Left ventricle myocardium inferior (tissue), 1 donor: Measurements from ENCODE around the gene GPC6. TPM values are rescaled to one million over a fixed set of nuclear protein-coding genes. Genes with fewer than 3 reads are reported as not detected.

Experiments used
- DNase-seq: peaks from one replicate; pipeline ENCODE4 v3.0.0-alpha.2; 2020
- H3K27ac ChIP-seq: fragments of 200-600 bp; replicated peaks from 2 replicates; pipeline ENCODE4 v1.8.0; 2021
- H3K27me3 ChIP-seq: fragments of 200-600 bp; 2 replicates; pipeline ENCODE4 v1.8.0; 2021; ENCODE audit warnings: low read depth
- H3K36me3 ChIP-seq: fragments of 200-600 bp; 2 replicates; pipeline ENCODE4 v1.8.0; 2021
- H3K4me1 ChIP-seq: fragments of 200-600 bp; 2 replicates; pipeline ENCODE4 v1.8.0; 2021
- H3K4me3 ChIP-seq: fragments of 200-600 bp; 2 replicates; pipeline ENCODE4 v1.8.0; 2021; ENCODE audit warnings: mild to moderate bottlenecking, moderate library complexity
- H3K9me3 ChIP-seq: fragments of 200-600 bp; replicated peaks from 2 replicates; pipeline ENCODE4 v1.8.0; 2021
- CTCF ChIP-seq: fragments of 200-600 bp; IDR thresholded peaks from 2 replicates; pipeline ENCODE4 v1.8.0; 2021; ENCODE audit warnings: antibody characterized with exemption, mild to moderate bottlenecking, borderline replicate concordance
- intact Hi-C: fragments of 100-400 bp; cut with micrococcal nuclease; formaldehyde crosslinking; loops from one replicate; pipeline ENCODE4 v1.11.0; 2022
- total RNA-seq: library from RNA; stranded (reverse); fragmentation: NEBNext Ultra II Directional; extraction: Animal tissue kit (Norgen Biotek cat#: 25700); gene quantifications from one replicate; pipeline ENCODE4 v1.2.1, GENCODE V29; 2021
- donor health status: DM: no; HTN: yes; CAD: no; lungs with severe emphysema.

The GPC6 gene
- total RNA-seq, 1 donor from 2014 or later, result 1.8 TPM

GRCh38 chr13:94195715-94196114 is 969.1 kb downstream of the GPC6 start:
- Histone ChIP-seq H3K4me3 (no peak overlapping the region), H3K27me3 (no peaks in the 10 kb centered on the region), H3K4me1 (no peaks in the 10 kb centered on the region), H3K27ac (no peak overlapping the region), H3K36me3 (no peaks in the 10 kb centered on the region), H3K9me3 (no peaks in the 10 kb centered on the region)
- intact Hi-C loops, result no loop called here
- TF ChIP-seq CTCF, result no peak
- no peak for DNase-seq

- no peak overlapping the region for H3K4me3 ChIP-seq
- no peak for DNase-seq
- H3K36me3 ChIP-seq, result no peaks in the 10 kb centered on the region
- H3K9me3 ChIP-seq, result no peaks in the 10 kb centered on the region
- TF ChIP-seq CTCF, result no peak
- no peak overlapping the region for H3K27ac ChIP-seq
- H3K27me3 ChIP-seq, result no peaks in the 10 kb centered on the region
- intact Hi-C loops, result no loop called here
- no peaks in the 10 kb centered on the region for H3K4me1 ChIP-seq
These were observed 969.8 kb downstream of the GPC6 start for GRCh38 chr13:94196413-94196812.

- H3K36me3 ChIP-seq, result no peaks in the 10 kb centered on the region
- H3K9me3 ChIP-seq, result no peaks in the 10 kb centered on the region
- H3K27me3 ChIP-seq, result no peaks in the 10 kb centered on the region
- DNase-seq, result no peak
- H3K4me1 ChIP-seq, result no peaks in the 10 kb centered on the region
- no peak overlapping the region for H3K27ac ChIP-seq
- no peak for TF ChIP-seq CTCF
- intact Hi-C loops, result no loop called here
- no peak overlapping the region for H3K4me3 ChIP-seq
These were observed 972.1 kb downstream of the GPC6 start for GRCh38 chr13:94198681-94199080.

GRCh38 chr13:94199135-94199534 is 972.5 kb downstream of the GPC6 start:
- no peak overlapping the region for H3K4me3 ChIP-seq
- no peaks in the 10 kb centered on the region for H3K9me3 ChIP-seq
- intact Hi-C loops, result no loop called here
- no peak for DNase-seq
- H3K4me1 ChIP-seq, result no peaks in the 10 kb centered on the region
- no peaks in the 10 kb centered on the region for H3K36me3 ChIP-seq
- H3K27me3 ChIP-seq, result no peaks in the 10 kb centered on the region
- TF ChIP-seq CTCF, result no peak
- H3K27ac ChIP-seq, result no peak overlapping the region

GRCh38 chr13:94201022-94201421 is 974.4 kb downstream of the GPC6 start:
- TF ChIP-seq CTCF, result no peak
- intact Hi-C loops, result no loop called here

GRCh38 chr13:94204163-94204562 is 977.6 kb downstream of the GPC6 start:
- intact Hi-C loops, result no loop called here

More at GRCh38 chr13:94201022-94201421, 974.4 kb downstream of the GPC6 start:
- H3K27me3 ChIP-seq, result no peaks in the 10 kb centered on the region
- no peak overlapping the region for H3K27ac ChIP-seq
- no peaks in the 10 kb centered on the region for H3K9me3 ChIP-seq
- no peak overlapping the region for H3K4me3 ChIP-seq
- no peaks in the 10 kb centered on the region for H3K4me1 ChIP-seq
- DNase-seq, result no peak
- H3K36me3 ChIP-seq, result no peaks in the 10 kb centered on the region

More at GRCh38 chr13:94204163-94204562, 977.6 kb downstream of the GPC6 start:
- H3K36me3 ChIP-seq, result no peaks in the 10 kb centered on the region
- H3K9me3 ChIP-seq, result no peaks in the 10 kb centered on the region
- no peak overlapping the region for H3K4me3 ChIP-seq
- DNase-seq, result no peak
- H3K27me3 ChIP-seq, result no peaks in the 10 kb centered on the region
- H3K4me1 ChIP-seq, result no peaks in the 10 kb centered on the region
- no peak overlapping the region for H3K27ac ChIP-seq
- TF ChIP-seq CTCF, result no peak
